ENCODE measurements around the gene MYBPC1.

DNA sequence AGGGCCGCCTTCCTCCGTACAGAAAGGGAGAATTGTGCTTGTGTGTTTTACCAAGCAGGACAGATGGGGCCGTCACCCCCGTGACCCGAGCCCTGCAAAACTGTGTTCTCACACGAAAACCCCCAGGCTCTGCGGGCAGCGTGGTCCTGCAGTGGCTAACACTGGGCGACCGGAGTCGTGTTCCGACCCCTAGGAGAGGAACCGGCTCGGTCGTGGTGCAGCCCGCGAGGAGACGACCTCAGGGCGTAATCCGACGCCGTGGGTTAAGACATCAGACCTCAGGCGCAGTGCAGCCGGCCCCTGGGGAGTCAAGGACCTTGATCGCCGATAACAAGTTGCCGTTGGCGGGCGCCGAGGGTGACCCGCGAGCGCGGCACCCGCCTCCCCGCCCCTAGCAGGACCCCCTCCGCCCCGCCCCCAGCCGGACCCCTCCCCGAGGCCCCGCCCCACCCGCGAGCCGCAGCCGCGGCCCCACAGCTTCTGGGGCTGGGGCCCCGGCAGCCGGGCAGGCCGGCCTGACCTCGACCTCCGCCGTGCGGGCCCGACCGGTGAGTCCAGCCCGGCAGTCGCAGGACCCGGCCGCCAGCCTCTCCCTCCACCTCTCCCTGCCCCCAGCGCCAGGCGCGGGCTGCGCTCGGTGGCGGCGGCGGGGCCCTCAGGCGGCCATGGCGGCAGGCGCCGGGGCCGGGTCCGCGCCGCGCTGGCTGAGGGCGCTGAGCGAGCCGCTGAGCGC lies 102.6 kb downstream of the MYBPC1 start, which contains the start of gene CHPT1:
- TF ChIP-seq, protein P1, sequence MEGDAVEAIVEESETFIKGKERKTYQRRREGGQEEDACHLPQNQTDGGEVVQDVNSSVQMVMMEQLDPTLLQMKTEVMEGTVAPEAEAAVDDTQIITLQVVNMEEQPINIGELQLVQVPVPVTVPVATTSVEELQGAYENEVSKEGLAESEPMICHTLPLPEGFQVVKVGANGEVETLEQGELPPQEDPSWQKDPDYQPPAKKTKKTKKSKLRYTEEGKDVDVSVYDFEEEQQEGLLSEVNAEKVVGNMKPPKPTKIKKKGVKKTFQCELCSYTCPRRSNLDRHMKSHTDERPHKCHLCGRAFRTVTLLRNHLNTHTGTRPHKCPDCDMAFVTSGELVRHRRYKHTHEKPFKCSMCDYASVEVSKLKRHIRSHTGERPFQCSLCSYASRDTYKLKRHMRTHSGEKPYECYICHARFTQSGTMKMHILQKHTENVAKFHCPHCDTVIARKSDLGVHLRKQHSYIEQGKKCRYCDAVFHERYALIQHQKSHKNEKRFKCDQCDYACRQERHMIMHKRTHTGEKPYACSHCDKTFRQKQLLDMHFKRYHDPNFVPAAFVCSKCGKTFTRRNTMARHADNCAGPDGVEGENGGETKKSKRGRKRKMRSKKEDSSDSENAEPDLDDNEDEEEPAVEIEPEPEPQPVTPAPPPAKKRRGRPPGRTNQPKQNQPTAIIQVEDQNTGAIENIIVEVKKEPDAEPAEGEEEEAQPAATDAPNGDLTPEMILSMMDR (IDR thresholded peaks at IDR 0.05): no peak
- TF ChIP-seq POLR2AphosphoS5 (IDR thresholded peaks at IDR 0.05; ENCODE audit: insufficient read depth in 1 of 2, low read depth in 1 of 2): peak in 1 of 2 donors; percentile 65
